Bone marrow (tissue), 2 donors: Measurements from ENCODE around the gene ILDR1.
A peak's percentile ranks its signal among the peaks of the same experiment; 100 is the strongest.

ENCODE experiments used
- DNase-seq, 2 donors: peaks; one replicate each; lab custom pipeline; 2025; lab: John Stamatoyannopoulos, UW

ILDR1 gene

DNA sequence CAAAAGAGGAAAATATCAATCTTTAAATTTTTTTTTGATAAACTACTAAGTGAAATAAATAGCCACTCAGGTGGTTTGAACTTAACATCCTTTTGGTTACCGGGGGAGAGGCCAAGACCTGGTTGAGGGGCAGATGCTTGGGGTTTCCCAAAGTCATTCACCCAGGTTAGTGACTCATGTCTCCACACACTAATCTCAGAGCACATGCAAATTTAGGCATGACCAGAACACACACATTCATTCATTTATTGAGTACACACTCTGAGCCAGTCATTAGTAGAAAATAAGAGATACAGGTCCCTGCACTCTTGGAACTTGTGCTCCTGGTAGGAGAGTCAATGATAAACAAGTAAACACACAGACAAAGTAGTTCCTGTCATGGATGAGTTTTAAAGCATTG lies 7.3 kb downstream of the ILDR1 start:
- DNase-seq, result no peak

DNA sequence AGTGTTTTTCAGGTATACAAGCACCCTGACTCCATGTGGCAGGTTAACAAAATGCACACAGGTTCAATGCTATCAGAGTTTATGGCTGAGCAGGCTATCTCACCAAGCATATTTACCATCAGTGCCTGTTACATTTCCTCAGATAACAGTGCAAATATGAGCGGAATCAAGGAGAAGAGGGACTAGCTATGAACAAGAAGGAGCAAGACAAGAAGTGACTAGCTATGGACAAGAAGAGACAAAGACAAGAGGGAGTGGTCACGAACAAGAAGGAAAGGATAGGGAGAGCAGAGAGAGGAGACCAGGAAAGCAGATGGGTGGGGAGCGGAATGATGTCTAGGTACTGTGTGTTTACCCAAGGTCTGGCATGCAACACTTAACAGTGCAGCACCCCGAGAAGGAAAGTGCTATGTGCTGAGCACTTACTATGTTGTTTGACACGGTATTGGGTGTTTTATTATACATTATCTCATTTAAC lies 8.6 kb downstream of the ILDR1 start:
- DNase-seq, result no peak

GRCh38 chr3:122012821-122013220 lies 9.2 kb downstream of the ILDR1 start:
- no peak for DNase-seq

- no peak for DNase-seq
Observed at GRCh38 chr3:122011396-122011795, 10.7 kb downstream of the ILDR1 start.

- DNase-seq, result no peak
Observed at GRCh38 chr3:122010506-122010905, 11.5 kb downstream of the ILDR1 start.

DNA sequence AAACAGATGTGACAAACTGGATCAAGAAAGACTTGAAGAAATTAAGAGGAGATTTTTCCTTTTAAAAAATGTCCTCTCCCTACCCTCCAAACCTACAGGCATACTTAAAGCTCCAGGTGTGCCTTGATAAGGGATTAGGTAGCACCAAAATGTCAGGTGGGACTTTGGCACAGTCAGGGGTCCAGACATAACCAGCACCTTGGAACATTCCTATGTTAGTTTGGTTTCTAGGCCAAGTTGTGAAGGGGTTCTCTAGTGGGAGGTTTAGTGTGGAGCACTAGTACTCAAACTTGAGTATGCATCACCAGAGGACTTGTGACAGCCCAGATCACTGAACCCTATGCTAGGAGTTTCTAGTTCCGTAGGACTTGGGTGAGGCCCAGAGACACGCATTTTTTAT lies 13.9 kb downstream of the ILDR1 start:
- DNase-seq, result no peak

GRCh38 chr3:122006267-122006666 lies 15.8 kb downstream of the ILDR1 start:
- DNase-seq, result no peak

- no peak for DNase-seq
Observed at GRCh38 chr3:122004991-122005565, 17.0 kb downstream of the ILDR1 start.

- no peak for DNase-seq
Observed at GRCh38 chr3:122004107-122004506, 17.9 kb downstream of the ILDR1 start.

- no peak for DNase-seq
Observed at GRCh38 chr3:122003606-122004005, 18.4 kb downstream of the ILDR1 start.

GRCh38 chr3:122003112-122003511 lies 18.9 kb downstream of the ILDR1 start:
- no peak for DNase-seq

GRCh38 chr3:122002611-122003010 lies 19.4 kb downstream of the ILDR1 start:
- DNase-seq, result no peak

DNA sequence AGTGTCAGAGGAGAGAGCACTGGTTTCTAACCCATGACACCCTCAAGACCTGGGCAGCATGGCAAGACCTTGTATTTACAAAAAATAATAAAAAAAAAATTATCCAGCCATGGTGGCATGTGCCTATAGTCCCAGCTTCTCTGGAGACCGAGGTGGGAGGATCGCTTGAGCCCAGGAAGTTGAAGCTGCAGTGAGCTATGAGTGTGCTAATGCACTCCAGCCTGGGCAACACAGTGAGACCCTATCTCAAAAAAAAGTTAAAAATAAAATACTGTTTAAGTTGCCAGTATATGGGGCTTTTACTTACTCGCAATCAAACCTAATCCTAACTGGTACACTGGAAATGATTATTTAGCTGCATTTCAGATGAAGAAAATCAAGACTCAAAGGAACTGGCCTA lies 20.2 kb downstream of the ILDR1 start:
- no peak for DNase-seq

GRCh38 chr3:122000936-122001605 lies 21.0 kb downstream of the ILDR1 start:
- DNase-seq, result no peak

GRCh38 chr3:121999931-122000330 lies 22.1 kb downstream of the ILDR1 start:
- no peak for DNase-seq

DNA sequence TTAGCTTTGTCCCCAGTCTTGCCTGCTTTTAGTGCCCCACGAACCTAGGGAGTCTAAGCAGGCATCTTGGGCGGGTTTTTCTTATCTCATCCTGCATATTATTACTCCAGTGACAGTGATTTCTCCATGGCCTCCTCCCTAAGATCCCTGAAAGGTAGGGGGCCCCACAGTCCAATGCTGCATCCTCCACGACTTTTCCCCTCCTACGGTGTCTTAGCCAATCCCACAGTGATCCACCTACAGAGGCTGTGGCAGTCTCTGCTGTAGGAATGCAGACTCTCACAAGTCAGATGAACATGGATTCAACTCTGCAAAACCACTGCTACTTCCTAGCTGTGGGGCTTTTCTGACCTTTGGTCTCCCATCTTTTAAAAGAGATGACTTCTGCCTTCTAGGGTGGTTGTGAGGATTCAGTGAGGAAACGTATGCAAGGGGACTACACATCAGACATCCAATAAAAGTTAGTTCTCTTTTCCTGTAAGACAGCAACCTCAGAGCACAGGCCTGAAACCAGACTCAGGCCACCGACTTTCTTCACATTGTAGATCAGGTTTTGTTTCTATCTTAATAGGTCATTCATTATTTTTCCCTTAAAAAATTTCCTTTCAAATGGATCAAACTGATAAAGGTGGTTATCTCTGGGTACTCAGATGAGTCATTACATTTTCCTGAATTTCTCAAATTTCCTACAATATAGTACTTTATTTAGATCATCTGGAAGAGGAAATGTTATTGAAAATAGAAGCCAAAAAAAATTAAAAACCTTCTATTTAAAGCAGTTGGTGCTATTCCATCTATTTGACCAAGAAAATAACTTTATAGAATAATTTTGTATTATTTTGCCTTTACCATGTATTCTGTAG lies 23.2 kb downstream of the ILDR1 start:
- peak in 1 of 2 donors; percentile 19 for DNase-seq

GRCh38 chr3:121998030-121998580 lies 23.9 kb downstream of the ILDR1 start:
- DNase-seq, result peak in 1 of 2 donors; percentile 94

- no peak for DNase-seq
Observed at GRCh38 chr3:121997372-121997771, 24.7 kb downstream of the ILDR1 start.

DNA sequence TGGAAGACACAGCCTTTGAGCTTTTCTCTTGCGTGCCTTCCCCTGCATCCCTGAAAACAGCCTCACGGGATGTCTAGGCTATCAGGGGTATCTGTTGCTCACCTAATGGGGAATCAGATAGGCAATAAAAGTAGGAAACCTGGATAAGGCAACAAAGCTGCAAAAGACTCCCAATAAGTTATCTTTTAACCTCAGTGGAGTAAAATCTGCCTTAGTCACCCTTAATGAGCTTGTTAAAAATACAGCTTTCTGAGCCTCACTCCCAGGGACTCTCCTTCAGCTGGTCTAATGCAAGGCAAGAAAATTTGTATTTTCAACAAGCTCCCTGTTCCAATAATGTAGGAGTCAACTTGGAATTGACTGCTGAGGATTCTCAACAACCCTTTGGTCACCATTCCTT lies 25.6 kb downstream of the ILDR1 start:
- no peak for DNase-seq

- peak; percentile 30 to 43 for DNase-seq
Observed at GRCh38 chr3:121995161-121996137, 26.6 kb downstream of the ILDR1 start.

GRCh38 chr3:121994551-121994950 lies 27.5 kb downstream of the ILDR1 start:
- DNase-seq, result no peak
